H9 (cell line): ENCODE results near the gene PHF11. TPM values are rescaled to one million over a fixed set of nuclear protein-coding genes. Genes with fewer than 3 reads are reported as not detected.
A peak's percentile ranks its signal among the peaks of the same experiment; 100 is the strongest.

ENCODE experiments used
- DNase-seq: peaks from one replicate; pipeline ENCODE4 v3.0.0-alpha.2; 2017
- H2AFZ ChIP-seq: one replicate; pipeline ENCODE4 v1.6.1; 2013; ENCODE audit warnings: mild to moderate bottlenecking, low read length, control low read depth, moderate library complexity
- H2AK5ac ChIP-seq: 2 replicates; pipeline ENCODE4 v1.6.1; 2013; ENCODE audit warnings: low read length, control low read depth, mixed read lengths; ENCODE audit not compliant: insufficient read length
- H2BK120ac ChIP-seq: one replicate; pipeline ENCODE4 v1.6.1; 2013; ENCODE audit warnings: low read depth, mild to moderate bottlenecking, low read length, control low read depth, inconsistent platforms; ENCODE audit not compliant: poor library complexity, severe bottlenecking
- H2BK12ac ChIP-seq: 2 replicates; pipeline ENCODE4 v1.6.1; 2013; ENCODE audit warnings: low read length, control low read depth, mixed read lengths, low read depth; ENCODE audit not compliant: insufficient read length
- H2BK15ac ChIP-seq: 2 replicates; pipeline ENCODE4 v1.6.1; 2013; ENCODE audit warnings: low read depth, low read length, control low read depth
- H2BK20ac ChIP-seq: one replicate; pipeline ENCODE4 v1.6.1; 2013; ENCODE audit warnings: low read depth, mild to moderate bottlenecking, low read length, control low read depth, inconsistent platforms; ENCODE audit not compliant: poor library complexity, severe bottlenecking
- H2BK5ac ChIP-seq: 2 replicates; pipeline ENCODE4 v1.6.1; 2013; ENCODE audit warnings: low read length, control low read depth, mixed read lengths; ENCODE audit not compliant: insufficient read length
- H3K14ac ChIP-seq: 2 replicates; pipeline ENCODE4 v1.6.1; 2013; ENCODE audit warnings: low read length, control low read depth; ENCODE audit not compliant: insufficient read depth
- H3K18ac ChIP-seq: 2 replicates; pipeline ENCODE4 v1.6.1; 2013; ENCODE audit warnings: low read depth, mild to moderate bottlenecking, mixed read lengths, low read length, control low read depth; ENCODE audit not compliant: insufficient read length
- H3K23ac ChIP-seq: 2 replicates; pipeline ENCODE4 v1.6.1; 2013; ENCODE audit warnings: low read length, control low read depth, mixed read lengths, low read depth; ENCODE audit not compliant: insufficient read length
- H3K23me2 ChIP-seq: 2 replicates; pipeline ENCODE4 v1.6.1; 2013; ENCODE audit warnings: low read depth, mild to moderate bottlenecking, mixed read lengths, low read length, control low read depth; ENCODE audit not compliant: insufficient read length, poor library complexity, severe bottlenecking
- H3K27ac ChIP-seq: 2 replicates; pipeline ENCODE4 v1.5.1; 2013; ENCODE audit warnings: low read length, control low read depth, mixed read lengths, low read depth; ENCODE audit not compliant: insufficient read length
- H3K27me3 ChIP-seq: 2 replicates; pipeline ENCODE4 v1.6.1; 2013; ENCODE audit warnings: low read length, control low read depth, inconsistent platforms; ENCODE audit not compliant: insufficient read depth
- H3K4ac ChIP-seq: 2 replicates; pipeline ENCODE4 v1.6.1; 2013; ENCODE audit warnings: low read depth, mild to moderate bottlenecking, control low read depth, inconsistent platforms, low read length, moderate library complexity
- H3K4me1 ChIP-seq: 2 replicates; pipeline ENCODE4 v1.6.1; 2013; ENCODE audit warnings: low read length, control low read depth, inconsistent platforms; ENCODE audit not compliant: insufficient read depth
- H3K4me2 ChIP-seq: 2 replicates; pipeline ENCODE4 v1.6.1; 2013; ENCODE audit warnings: low read length, control low read depth, mixed read lengths; ENCODE audit not compliant: insufficient read length, insufficient read depth
- H3K56ac ChIP-seq: 2 replicates; pipeline ENCODE4 v1.6.1; 2013; ENCODE audit warnings: low read depth, mild to moderate bottlenecking, mixed read lengths, low read length, control low read depth; ENCODE audit not compliant: insufficient read length
- H3K79me1 ChIP-seq: 2 replicates; pipeline ENCODE4 v1.6.1; 2013; ENCODE audit warnings: low read depth, mild to moderate bottlenecking, moderate library complexity, low read length, control low read depth, inconsistent platforms; ENCODE audit not compliant: insufficient read depth, poor library complexity, severe bottlenecking
- H3K79me2 ChIP-seq: 2 replicates; pipeline ENCODE4 v1.6.1; 2013; ENCODE audit warnings: low read length, control low read depth, inconsistent platforms; ENCODE audit not compliant: insufficient read depth
- H3K9ac ChIP-seq: 2 replicates; pipeline ENCODE4 v1.6.1; 2013; ENCODE audit warnings: low read length, control low read depth, mixed read lengths; ENCODE audit not compliant: insufficient read length; ENCODE audit errors: extremely low read depth
- H3K9me3 ChIP-seq: one replicate; pipeline ENCODE4 v1.6.1; 2013; ENCODE audit warnings: low read depth, low read length, inconsistent platforms; ENCODE audit not compliant: control insufficient read depth
- H3T11ph ChIP-seq: one replicate; pipeline ENCODE4 v1.6.1; 2013; ENCODE audit warnings: mild to moderate bottlenecking, low read length, control low read depth, inconsistent platforms
- H4K20me1 ChIP-seq: one replicate; pipeline ENCODE4 v1.6.1; 2013; ENCODE audit not compliant: control insufficient read depth, insufficient read length, insufficient read depth
- H4K5ac ChIP-seq: 2 replicates; pipeline ENCODE4 v1.6.1; 2013; ENCODE audit warnings: low read depth, mild to moderate bottlenecking, mixed read lengths, low read length, control low read depth; ENCODE audit not compliant: insufficient read length
- H4K8ac ChIP-seq: replicated peaks from 2 replicates; pipeline ENCODE4 v1.6.1; 2013; ENCODE audit warnings: low read length, control low read depth, mixed read lengths, low read depth; ENCODE audit not compliant: insufficient read length
- H4K91ac ChIP-seq: 2 replicates; pipeline ENCODE4 v1.6.1; 2013; ENCODE audit warnings: low read depth, mild to moderate bottlenecking, moderate library complexity, mixed read lengths, low read length, control low read depth; ENCODE audit not compliant: insufficient read length
- H3K27ac Mint-ChIP-seq, 3 experiments: 2 replicates in 2 of 3; 3 replicates in 1 of 3; pipeline ENCODE4 v1.8.0; 2020 to 2021; ENCODE audit warnings: mixed read lengths in 3 of 3, mild to moderate bottlenecking in 1 of 3, moderate library complexity in 1 of 3
- H3K27me3 Mint-ChIP-seq: 2 replicates; pipeline ENCODE4 v1.8.0; 2021; ENCODE audit warnings: low read depth, mild to moderate bottlenecking, moderate library complexity, mixed read lengths
- H3K36me3 Mint-ChIP-seq, 3 experiments: 2 replicates in 2 of 3; 3 replicates in 1 of 3; pipeline ENCODE4 v1.8.0; 2020 to 2021; ENCODE audit warnings: low read depth in 3 of 3, mixed read lengths in 3 of 3; ENCODE audit not compliant: insufficient read depth in 1 of 3
- H3K4me1 Mint-ChIP-seq, 2 experiments: 2 replicates each; pipeline ENCODE4 v1.8.0; 2020; ENCODE audit warnings: mixed read lengths in 2 of 2
- H3K4me3 Mint-ChIP-seq, 2 experiments: 2 replicates in 1 of 2; 3 replicates in 1 of 2; pipeline ENCODE4 v1.8.0; 2020 to 2021; ENCODE audit warnings: mild to moderate bottlenecking in 2 of 2, mixed read lengths in 2 of 2, moderate library complexity in 1 of 2
- H3K9me3 Mint-ChIP-seq, 2 experiments: 2 replicates in 1 of 2; 3 replicates in 1 of 2; pipeline ENCODE4 v1.8.0; 2020; ENCODE audit warnings: mild to moderate bottlenecking in 2 of 2, mixed read lengths in 2 of 2, moderate library complexity in 1 of 2
- CTCF ChIP-seq: fragments of 200-600 bp; sonication (generic); conservative IDR thresholded peaks from 3 replicates; pipeline ENCODE4 v1.8.0; 2021; ENCODE audit warnings: antibody characterized with exemption, mild to moderate bottlenecking
- WGBS: extraction: QIAGEN DNeasy Blood & Tissue Kit; methylation state at CpG from one replicate; pipeline ENCODE4 v1.1.7; 2013; ENCODE audit warnings: missing lambda C conversion rate, low lambda C conversion rate, mixed read lengths; ENCODE audit not compliant: insufficient read length; ENCODE audit errors: extremely low coverage; 5-methylcytosine and 5-hydroxymethylcytosine counted together
- total RNA-seq: library from RNA; stranded (reverse); gene quantifications from 2 replicates; pipeline ENCODE4 v1.2.1, GENCODE V29; 2021

The PHF11 gene
- total RNA-seq, 1 experiment from 2014 or later = 13.5 TPM

- H3K4me2 ChIP-seq = no peak overlapping the region
- Mint-ChIP-seq H3K4me1 (peaks cover 7 to 9% of the 10 kb centered on the region in 2 experiments; a peak in 1 of 4 replicates), H3K27ac (peak overlapping the region in 2 of 3 experiments; percentile 77 to 91; a peak in 3 of 7 replicates)
Measured at GRCh38 chr13:49540552-49540951, 44.8 kb downstream of the PHF11 start.

More at GRCh38 chr13:49540552-49540951, 44.8 kb downstream of the PHF11 start:
- Histone ChIP-seq H3K4ac (no peak overlapping the region), H3K9ac (peak overlapping the region; percentile 29), H3K4me1 (no peaks in the 10 kb centered on the region), H3K79me1 (no peaks in the 10 kb centered on the region), H3K27me3 (no peaks in the 10 kb centered on the region), H3K27ac (no peak overlapping the region), H2AK5ac (no peak overlapping the region), H3K14ac (no peak overlapping the region), H2AFZ (no peak overlapping the region), H4K8ac (no peak overlapping the region), H3K18ac (no peak overlapping the region), H3K23me2 (no peaks in the 10 kb centered on the region), H2BK12ac (no peak overlapping the region), H2BK120ac (no peak overlapping the region), H2BK15ac (no peak overlapping the region), H3K23ac (no peak overlapping the region), H4K5ac (no peak overlapping the region), H4K20me1 (no peaks in the 10 kb centered on the region), H3K79me2 (no peaks in the 10 kb centered on the region), H3T11ph (no peak overlapping the region), H4K91ac (no peak overlapping the region), H2BK20ac (no peak overlapping the region), H3K9me3 (no peaks in the 10 kb centered on the region), H3K56ac (no peak overlapping the region), H2BK5ac (no peak overlapping the region)
- Mint-ChIP-seq H3K9me3 (no peaks in the 10 kb centered on the region), H3K27me3 (no peaks in the 10 kb centered on the region), H3K4me3 (no peak overlapping the region), H3K36me3 (peaks cover 2 to 55% (median 33%) of the 10 kb centered on the region in 3 experiments; a peak in 6 of 7 replicates)
- no peak for TF ChIP-seq CTCF
- no CpG with 5 or more reads among the region's 7 CpGs for WGBS
- no peak for DNase-seq
